T-helper 2 cell treated with Interferon-gamma antibody and Interleukin-4, amounts not matched to agents 5 μg/mL and 100 μg/mL, for 36 hours (primary cell): Measurements from ENCODE around the gene GCK.

ENCODE experiments used
- DNase-seq: peaks from one replicate; pipeline ENCODE4 v3.0.0; 2021; ENCODE audit warnings: low spot score
- H3K27ac Mint-ChIP-seq: one replicate; pipeline ENCODE4 v1.8.0; 2021; ENCODE audit warnings: mild to moderate bottlenecking, mixed read lengths
- H3K27me3 Mint-ChIP-seq: one replicate; pipeline ENCODE4 v1.8.0; 2021; ENCODE audit warnings: low read depth, mixed read lengths
- H3K36me3 Mint-ChIP-seq: one replicate; pipeline ENCODE4 v1.8.0; 2021; ENCODE audit warnings: low read depth, mixed read lengths
- H3K4me1 Mint-ChIP-seq: one replicate; pipeline ENCODE4 v1.8.0; 2021; ENCODE audit warnings: low read depth, mixed read lengths
- H3K4me3 Mint-ChIP-seq: one replicate; pipeline ENCODE4 v1.8.0; 2022; ENCODE audit warnings: mild to moderate bottlenecking, moderate library complexity, mixed read lengths
- H3K9me3 Mint-ChIP-seq: one replicate; pipeline ENCODE4 v1.8.0; 2021; ENCODE audit warnings: mixed read lengths

The GCK gene

GRCh38 chr7:44098092-44099068 is 90.9 kb downstream of the GCK start:
- Mint-ChIP-seq H3K27ac (peak overlapping the region; percentile 88), H3K9me3 (peaks cover 2% of the 10 kb centered on the region), H3K4me1 (peaks cover 24% of the 10 kb centered on the region), H3K27me3 (peaks cover 1% of the 10 kb centered on the region), H3K36me3 (peaks cover 1% of the 10 kb centered on the region), H3K4me3 (peak overlapping the region; percentile 41)
- no peak for DNase-seq

GRCh38 chr7:44097064-44097932 is 91.9 kb downstream of the GCK start:
- peak; percentile 55 for DNase-seq
- H3K27ac Mint-ChIP-seq, result peak overlapping the region; percentile 88
- no peaks in the 10 kb centered on the region for H3K27me3 Mint-ChIP-seq
- peaks cover 6% of the 10 kb centered on the region for H3K9me3 Mint-ChIP-seq
- peaks cover 6% of the 10 kb centered on the region for H3K36me3 Mint-ChIP-seq
- peaks cover 24% of the 10 kb centered on the region for H3K4me1 Mint-ChIP-seq
- peak overlapping the region; percentile 41 for H3K4me3 Mint-ChIP-seq

- Mint-ChIP-seq H3K36me3 (peaks cover 6% of the 10 kb centered on the region), H3K9me3 (peaks cover 6% of the 10 kb centered on the region), H3K4me1 (peaks cover 24% of the 10 kb centered on the region), H3K4me3 (peak overlapping the region; percentile 41), H3K27me3 (no peaks in the 10 kb centered on the region), H3K27ac (peak overlapping the region; percentile 88)
- no peak for DNase-seq
Measured at GRCh38 chr7:44096326-44096881, 92.8 kb downstream of the GCK start.

GRCh38 chr7:44095781-44096180 is 93.5 kb downstream of the GCK start:
- DNase-seq, result no peak
- Mint-ChIP-seq H3K4me3 (no peak overlapping the region), H3K36me3 (peaks cover 6% of the 10 kb centered on the region), H3K9me3 (peaks cover 6% of the 10 kb centered on the region), H3K27ac (peak overlapping the region; percentile 49), H3K27me3 (peaks cover 1% of the 10 kb centered on the region), H3K4me1 (peaks cover 24% of the 10 kb centered on the region)

GRCh38 chr7:44094883-44095592 is 94.2 kb downstream of the GCK start:
- H3K27ac Mint-ChIP-seq, result peak overlapping the region; percentile 49
- peaks cover 2% of the 10 kb centered on the region for H3K27me3 Mint-ChIP-seq
- DNase-seq, result no peak
- H3K9me3 Mint-ChIP-seq, result peaks cover 6% of the 10 kb centered on the region
- no peak overlapping the region for H3K4me3 Mint-ChIP-seq
- peaks cover 24% of the 10 kb centered on the region for H3K4me1 Mint-ChIP-seq
- H3K36me3 Mint-ChIP-seq, result peaks cover 6% of the 10 kb centered on the region

GRCh38 chr7:44094365-44094764 is 94.9 kb downstream of the GCK start:
- peaks cover 24% of the 10 kb centered on the region for H3K4me1 Mint-ChIP-seq
- H3K36me3 Mint-ChIP-seq, result peaks cover 6% of the 10 kb centered on the region
- H3K9me3 Mint-ChIP-seq, result peaks cover 6% of the 10 kb centered on the region
- no peak for DNase-seq
- peaks cover 2% of the 10 kb centered on the region for H3K27me3 Mint-ChIP-seq
- H3K4me3 Mint-ChIP-seq, result no peak overlapping the region
- no peak overlapping the region for H3K27ac Mint-ChIP-seq
